Omental fat pad (tissue), 4 donors: ENCODE measurements around the gene KIF2A. TPM values are rescaled to one million over a fixed set of nuclear protein-coding genes. Genes with fewer than 3 reads are reported as not detected.

Experiments used
- ATAC-seq: fragments of 150-250 bp; one replicate; pipeline ENCODE4 v1.9.1; 2016; ENCODE audit warnings: mild to moderate bottlenecking, moderate library complexity; ENCODE audit not compliant: low FRiP score
- DNase-seq: peaks from one replicate; pipeline ENCODE4 v3.0.0-alpha.2; 2019; ENCODE audit warnings: low spot score
- CTCF ChIP-seq, 3 donors: fragments of 450-650 bp; IDR thresholded peaks; one replicate each; pipeline ENCODE4 v1.5.1; 2016 to 2017; ENCODE audit warnings: antibody characterized with exemption in 3 of 3, mild to moderate bottlenecking in 3 of 3, moderate library complexity in 2 of 3
- total RNA-seq, 4 donors: library from RNA; depleted of rRNA; stranded (reverse); fragments of >200 nt; gene quantifications; one replicate each; pipeline ENCODE4 v1.1.0, GENCODE V29; 2016

Gene KIF2A
- total RNA-seq, 4 donors from 2014 or later: 19.3 to 37.6 (median 35.9) TPM

DNA sequence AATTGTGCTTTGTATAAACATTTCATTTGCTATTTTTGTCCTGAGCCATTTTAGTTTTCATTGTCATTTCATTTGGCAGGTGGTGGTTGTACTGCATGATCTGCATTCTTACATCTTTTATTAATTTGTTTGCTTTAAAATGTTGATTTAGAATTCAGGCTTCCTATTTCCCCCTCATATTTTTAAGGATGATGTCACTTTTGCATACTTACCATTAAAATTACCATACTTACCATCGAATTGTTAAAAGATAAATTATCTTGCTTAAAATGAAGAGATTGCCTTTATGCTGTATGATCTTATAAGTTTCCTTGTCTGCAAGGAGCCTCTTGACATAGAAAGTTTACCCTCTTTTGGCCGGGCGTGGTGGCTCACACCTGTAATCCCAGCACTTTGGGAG lies 66.6 kb downstream of the KIF2A start:
- ATAC-seq: no peak
- no peak for TF ChIP-seq CTCF (IDR thresholded peaks at IDR 0.05)

DNA sequence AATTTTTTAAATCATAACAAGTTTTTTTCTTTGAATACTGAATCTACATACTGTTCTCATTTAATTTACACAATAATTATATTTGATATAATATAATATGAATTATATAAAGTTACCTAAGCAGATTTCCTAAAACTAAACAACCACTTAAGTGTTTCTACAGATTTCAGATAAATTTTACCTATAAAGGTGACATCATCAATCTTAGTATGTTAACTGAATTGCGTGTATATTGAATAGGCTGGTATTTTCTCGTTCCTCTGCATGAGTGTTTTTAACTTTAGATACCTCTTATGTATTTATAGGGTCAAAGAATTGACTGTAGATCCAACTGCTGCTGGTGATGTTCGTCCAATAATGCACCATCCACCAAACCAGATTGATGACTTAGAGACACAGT lies 67.4 kb downstream of the KIF2A start:
- no peak for ATAC-seq
- no peak for TF ChIP-seq CTCF (IDR thresholded peaks at IDR 0.05)
- no peak for DNase-seq

More for the DNA sequence above, 66.6 kb downstream of the KIF2A start:
- no peak for DNase-seq

GRCh38 chr5:62374090-62374489 lies 68.1 kb downstream of the KIF2A start:
- ATAC-seq (no peak), DNase-seq (no peak)
- no peak for TF ChIP-seq CTCF (IDR thresholded peaks at IDR 0.05)

DNA sequence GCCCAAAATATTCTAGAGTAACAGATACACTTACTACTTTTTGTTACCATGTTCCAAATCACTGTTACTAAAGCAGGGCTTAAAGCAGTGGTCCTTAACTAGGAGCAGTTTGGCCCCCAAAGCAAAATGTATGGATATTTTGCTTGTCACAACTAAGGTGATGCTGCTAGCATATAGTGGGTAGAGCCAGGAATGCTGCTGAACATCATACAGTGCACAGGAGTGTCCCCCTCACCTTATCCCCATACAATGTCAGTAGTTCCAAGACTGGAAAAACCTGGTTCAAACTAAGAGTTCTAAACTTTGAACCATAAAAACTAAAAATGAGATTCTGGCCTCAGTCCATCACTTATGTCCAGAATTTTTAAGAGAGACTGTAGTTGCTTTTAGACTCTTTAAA lies 69.6 kb downstream of the KIF2A start:
- DNase-seq (no peak), ATAC-seq (no peak)
- no peak for TF ChIP-seq CTCF (IDR thresholded peaks at IDR 0.05)

- DNase-seq (no peak), ATAC-seq (no peak)
- no peak for TF ChIP-seq CTCF (IDR thresholded peaks at IDR 0.05)
Measured at GRCh38 chr5:62376064-62376463, 70.1 kb downstream of the KIF2A start.

GRCh38 chr5:62385131-62385530 lies 79.1 kb downstream of the KIF2A start:
- TF ChIP-seq CTCF (IDR thresholded peaks at IDR 0.05): no peak
- DNase-seq: no peak
- no peak for ATAC-seq

GRCh38 chr5:62385816-62386400 lies 79.9 kb downstream of the KIF2A start:
- DNase-seq (no peak), ATAC-seq (no peak)
- no peak for TF ChIP-seq CTCF (IDR thresholded peaks at IDR 0.05)
